AG04449 (cell line): Measurements from ENCODE around the gene UNC5B.

Experiments
- CTCF ChIA-PET: fragments of 350-600 bp; formaldehyde crosslinking; extraction: SDS; loops from one replicate; lab custom pipeline; 2021; ENCODE audit warnings: antibody characterized with exemption; lab: Yijun Ruan, JAX
- POLR2A ChIA-PET: fragments of 400-600, 350-600 bp; formaldehyde crosslinking; extraction: SDS; loops from one replicate; lab custom pipeline; 2020; ENCODE audit warnings: antibody characterized with exemption, inconsistent platforms; lab: Yijun Ruan, JAX
- DNase-seq: peaks from one replicate; pipeline ENCODE4 v3.0.0-alpha.2; 2010; ENCODE audit warnings: low read depth, low spot score
- H3K4me3 ChIP-seq: 2 replicates; pipeline ENCODE4 v1.5.1; 2011; ENCODE audit warnings: low read depth, mild to moderate bottlenecking, control low read depth, low read length
- CTCF ChIP-seq: IDR thresholded peaks from one replicate; pipeline ENCODE4 v1.5.1; 2011; ENCODE audit warnings: mild to moderate bottlenecking, moderate library complexity, low read length, control low read depth, inconsistent platforms; ENCODE audit not compliant: insufficient read depth; ENCODE audit errors: missing control alignments

The UNC5B gene

GRCh38 chr10:71184421-71184820 lies 27.9 kb upstream of the UNC5B start:
- no peak for TF ChIP-seq CTCF
- H3K4me3 ChIP-seq: no peak overlapping the region
- ChIA-PET POLR2A (no interaction called here), CTCF (interaction anchor here (1.2 to 1.5 kb wide), 2 partner anchors 10 to 259 kb away, joined by 3 read pairs; no protein-coding TSS in a partner anchor)
- no peak for DNase-seq

- POLR2A ChIA-PET: no interaction called here
- CTCF ChIA-PET: interaction anchor here (1.2 kb wide), 1 partner anchor 259 kb away, joined by 3 read pairs; no protein-coding TSS in a partner anchor
- no peak overlapping the region for H3K4me3 ChIP-seq
- DNase-seq: no peak
- no peak for TF ChIP-seq CTCF
Observed at GRCh38 chr10:71185209-71185608, 27.2 kb upstream of the UNC5B start.

- no peak overlapping the region for H3K4me3 ChIP-seq
- DNase-seq: no peak
- ChIA-PET CTCF (no interaction called here), POLR2A (no interaction called here)
- no peak for TF ChIP-seq CTCF
Observed at GRCh38 chr10:71187197-71187596, 25.2 kb upstream of the UNC5B start.

- POLR2A ChIA-PET: no interaction called here
- no peak overlapping the region for H3K4me3 ChIP-seq
- DNase-seq: no peak
- CTCF ChIA-PET: no interaction called here
- TF ChIP-seq CTCF: no peak
Observed at GRCh38 chr10:71187600-71187999, 24.8 kb upstream of the UNC5B start.

- CTCF ChIA-PET: interaction anchor here (0.7 to 1.1 kb wide), 2 partner anchors 21 to 285 kb away, joined by 3 to 4 read pairs; no protein-coding TSS in a partner anchor
- no peak for TF ChIP-seq CTCF
- POLR2A ChIA-PET: no interaction called here
- DNase-seq: no peak
- no peak overlapping the region for H3K4me3 ChIP-seq
Observed at GRCh38 chr10:71188201-71188600, 24.2 kb upstream of the UNC5B start.

GRCh38 chr10:71191019-71191418 lies 21.4 kb upstream of the UNC5B start:
- no peak for DNase-seq
- H3K4me3 ChIP-seq: no peak overlapping the region
- ChIA-PET POLR2A (no interaction called here), CTCF (interaction anchor here (2.0 kb wide), 1 partner anchor 94 kb away, joined by 5 read pairs; no protein-coding TSS in a partner anchor)
- TF ChIP-seq CTCF: no peak
